ENCODE results near the gene POR.

DNA sequence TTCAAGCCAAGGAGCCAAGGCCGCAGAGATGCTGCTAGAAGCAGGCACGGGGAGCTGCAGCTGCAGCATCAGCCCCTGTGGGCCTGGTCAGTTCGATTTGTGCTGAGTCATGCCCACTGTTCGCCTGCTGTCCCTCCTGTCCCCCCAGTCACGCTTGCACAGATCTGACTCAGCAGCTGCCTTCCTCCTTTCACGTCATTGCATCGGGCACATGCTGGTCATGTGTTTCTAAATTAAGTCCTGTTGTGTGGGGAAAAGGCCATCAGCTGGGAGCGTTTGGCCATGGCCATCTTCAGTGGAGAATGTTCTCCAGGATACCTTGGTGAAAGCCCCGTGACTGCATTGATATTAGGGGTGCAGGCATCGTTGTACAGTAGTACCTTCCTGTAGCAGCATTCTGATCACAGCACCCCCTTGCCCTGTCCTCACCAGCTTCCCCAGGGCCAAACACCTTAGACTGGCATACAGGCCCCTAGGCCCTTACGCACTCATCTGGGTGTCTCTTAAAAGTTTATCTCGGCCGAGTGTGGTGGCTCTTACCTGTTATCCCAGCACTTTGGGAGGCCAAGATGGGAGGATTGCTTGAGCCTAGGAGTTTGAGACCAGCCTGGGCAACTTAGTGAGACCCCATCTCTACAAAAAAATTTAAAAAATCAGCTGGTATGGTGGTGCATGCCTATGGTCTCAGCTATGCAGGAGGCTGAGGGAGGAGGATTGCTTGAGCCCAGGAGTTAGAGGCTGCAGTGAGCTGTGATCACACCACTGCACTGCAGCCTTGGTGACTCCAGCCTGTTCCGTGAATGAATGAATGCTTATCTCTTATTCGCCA lies 23.2 kb downstream of the POR start:
- TF ChIP-seq, protein P1, sequence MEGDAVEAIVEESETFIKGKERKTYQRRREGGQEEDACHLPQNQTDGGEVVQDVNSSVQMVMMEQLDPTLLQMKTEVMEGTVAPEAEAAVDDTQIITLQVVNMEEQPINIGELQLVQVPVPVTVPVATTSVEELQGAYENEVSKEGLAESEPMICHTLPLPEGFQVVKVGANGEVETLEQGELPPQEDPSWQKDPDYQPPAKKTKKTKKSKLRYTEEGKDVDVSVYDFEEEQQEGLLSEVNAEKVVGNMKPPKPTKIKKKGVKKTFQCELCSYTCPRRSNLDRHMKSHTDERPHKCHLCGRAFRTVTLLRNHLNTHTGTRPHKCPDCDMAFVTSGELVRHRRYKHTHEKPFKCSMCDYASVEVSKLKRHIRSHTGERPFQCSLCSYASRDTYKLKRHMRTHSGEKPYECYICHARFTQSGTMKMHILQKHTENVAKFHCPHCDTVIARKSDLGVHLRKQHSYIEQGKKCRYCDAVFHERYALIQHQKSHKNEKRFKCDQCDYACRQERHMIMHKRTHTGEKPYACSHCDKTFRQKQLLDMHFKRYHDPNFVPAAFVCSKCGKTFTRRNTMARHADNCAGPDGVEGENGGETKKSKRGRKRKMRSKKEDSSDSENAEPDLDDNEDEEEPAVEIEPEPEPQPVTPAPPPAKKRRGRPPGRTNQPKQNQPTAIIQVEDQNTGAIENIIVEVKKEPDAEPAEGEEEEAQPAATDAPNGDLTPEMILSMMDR (IDR thresholded peaks at IDR 0.05; ENCODE audit: low read length): no peak
- no peak for TF ChIP-seq EZH2 (IDR thresholded peaks at IDR 0.05; ENCODE audit: borderline replicate concordance, low read length)

All from OCI-LY1 (cell line).